Upper lobe of right lung (tissue), 1 donor: Measurements from ENCODE around the gene KIFC3. TPM values are rescaled to one million over a fixed set of nuclear protein-coding genes. Genes with fewer than 3 reads are reported as not detected.
"Not testable (repeated sequence)": the region's sequence is repeated elsewhere in the genome, so short reads cannot be mapped to it uniquely, and the experiment has no call there.

Experiments used
- ATAC-seq: fragments of 200-7000 bp; cut with Tn5 transposase; one replicate; pipeline ENCODE4 v1.9.1; 2020; ENCODE audit warnings: mild to moderate bottlenecking, moderate library complexity
- DNase-seq: peaks from one replicate; pipeline ENCODE4 v3.0.0-alpha.2; 2020
- H3K27ac ChIP-seq: fragments of 200-600 bp; one replicate; pipeline ENCODE4 v1.8.0; 2022
- H3K27me3 ChIP-seq: fragments of 200-600 bp; one replicate; pipeline ENCODE4 v1.8.0; 2022; ENCODE audit warnings: mild to moderate bottlenecking
- H3K36me3 ChIP-seq: fragments of 200-600 bp; one replicate; pipeline ENCODE4 v1.8.0; 2022
- H3K4me1 ChIP-seq: fragments of 200-600 bp; one replicate; pipeline ENCODE4 v1.8.0; 2022
- H3K4me3 ChIP-seq: fragments of 200-600 bp; one replicate; pipeline ENCODE4 v1.8.0; 2022; ENCODE audit warnings: mild to moderate bottlenecking
- H3K9me3 ChIP-seq: fragments of 200-600 bp; one replicate; pipeline ENCODE4 v1.8.0; 2022
- CTCF ChIP-seq: fragments of 200-600 bp; IDR thresholded peaks from one replicate; pipeline ENCODE4 v1.8.0; 2022; ENCODE audit warnings: antibody characterized with exemption
- intact Hi-C: fragments of 100-400 bp; cut with DNase I; formaldehyde crosslinking; loops from one replicate; pipeline ENCODE4 v1.11.0; 2022
- total RNA-seq: library from RNA; stranded (reverse); fragmentation: NEBNext Ultra II Directional; extraction: Animal tissue kit (Norgen Biotek cat#: 25700); gene quantifications from one replicate; pipeline ENCODE4 v1.2.1, GENCODE V29; 2021
- donor health status: DM: no; HTN: yes; CAD: no; lungs with severe emphysema.

Gene KIFC3
- total RNA-seq, 1 donor from 2014 or later: 99.1 TPM

GRCh38 chr16:57749101-57749692, 53.1 kb downstream of the KIFC3 start:
- no peak overlapping the region for H3K4me3 ChIP-seq
- no peak for DNase-seq
- H3K36me3 ChIP-seq: peaks cover 19% of the 10 kb centered on the region
- TF ChIP-seq CTCF: no peak
- H3K4me1 ChIP-seq: no peaks in the 10 kb centered on the region
- intact Hi-C loops: no loop called here
- no peak for ATAC-seq
- no peaks in the 10 kb centered on the region for H3K9me3 ChIP-seq
- no peak overlapping the region for H3K27ac ChIP-seq
- no peaks in the 10 kb centered on the region for H3K27me3 ChIP-seq

GRCh38 chr16:57748596-57748995, 53.7 kb downstream of the KIFC3 start:
- Histone ChIP-seq H3K4me3 (no peak overlapping the region), H3K36me3 (peaks cover 18% of the 10 kb centered on the region), H3K9me3 (no peaks in the 10 kb centered on the region), H3K27ac (no peak overlapping the region), H3K27me3 (no peaks in the 10 kb centered on the region), H3K4me1 (no peaks in the 10 kb centered on the region)
- no peak for DNase-seq
- no peak for ATAC-seq
- intact Hi-C loops: no loop called here
- TF ChIP-seq CTCF: no peak

GRCh38 chr16:57747996-57748395, 54.3 kb downstream of the KIFC3 start:
- H3K4me1 ChIP-seq: no peaks in the 10 kb centered on the region
- no peak for DNase-seq
- no peaks in the 10 kb centered on the region for H3K9me3 ChIP-seq
- no peak overlapping the region for H3K27ac ChIP-seq
- ATAC-seq: no peak
- peaks cover 12% of the 10 kb centered on the region for H3K36me3 ChIP-seq
- TF ChIP-seq CTCF: no peak
- intact Hi-C loops: no loop called here
- H3K4me3 ChIP-seq: no peak overlapping the region
- H3K27me3 ChIP-seq: no peaks in the 10 kb centered on the region

- H3K4me1 ChIP-seq: no peaks in the 10 kb centered on the region
- no peak for DNase-seq
- H3K9me3 ChIP-seq: no peaks in the 10 kb centered on the region
- intact Hi-C loops: no loop called here
- no peaks in the 10 kb centered on the region for H3K27me3 ChIP-seq
- no peak for TF ChIP-seq CTCF
- H3K36me3 ChIP-seq: peaks cover 12% of the 10 kb centered on the region
- H3K4me3 ChIP-seq: no peak overlapping the region
- no peak for ATAC-seq
- no peak overlapping the region for H3K27ac ChIP-seq
Measured at GRCh38 chr16:57747496-57747895, 54.8 kb downstream of the KIFC3 start.

- no peak for TF ChIP-seq CTCF
- intact Hi-C loops: no loop called here
- Histone ChIP-seq H3K27me3 (no peaks in the 10 kb centered on the region), H3K36me3 (peaks cover 12% of the 10 kb centered on the region), H3K4me3 (no peak overlapping the region), H3K27ac (no peak overlapping the region), H3K4me1 (no peaks in the 10 kb centered on the region), H3K9me3 (no peaks in the 10 kb centered on the region)
- ATAC-seq (no peak), DNase-seq (no peak)
Measured at GRCh38 chr16:57747091-57747490, 55.2 kb downstream of the KIFC3 start.

- DNase-seq, H3K4me1 ChIP-seq, intact Hi-C loops, H3K36me3 ChIP-seq, H3K27me3 ChIP-seq, H3K9me3 ChIP-seq, H3K27ac ChIP-seq, H3K4me3 ChIP-seq, ATAC-seq: not testable (repeated sequence)
Measured at GRCh38 chr16:57746316-57746715, 56.0 kb downstream of the KIFC3 start.
